Hepatocyte (in vitro differentiated cells): Measurements from ENCODE around the gene SH3BP4.

Experiments used
- CTCF ChIP-seq: fragments of 200-600 bp; sonication (generic); IDR thresholded peaks from 2 replicates; pipeline ENCODE4 v1.5.1; 2016; ENCODE audit warnings: antibody characterized with exemption, mild to moderate bottlenecking; ENCODE audit not compliant: poor library complexity
- EZH2 ChIP-seq: fragments of 200-600 bp; sonication (generic); IDR thresholded peaks from 2 replicates; pipeline ENCODE4 v1.6.1; 2016; ENCODE audit warnings: antibody characterized with exemption, mild to moderate bottlenecking, borderline replicate concordance
- EZH2phosphoT487 ChIP-seq: fragments of 200-600 bp; sonication (generic); IDR thresholded peaks from one replicate; pipeline ENCODE4 v1.6.1; 2018; ENCODE audit warnings: antibody characterized with exemption, mild to moderate bottlenecking, low read depth, moderate library complexity; ENCODE audit not compliant: unreplicated experiment, severe bottlenecking

- TF ChIP-seq CTCF (no peak), EZH2 (no peak), EZH2phosphoT487 (no peak)
Observed at GRCh38 chr2:235097196-235097595, 145.4 kb downstream of the SH3BP4 start.
